H1 (cell line): ENCODE measurements around the gene PLEK2. TPM values are rescaled to one million over a fixed set of nuclear protein-coding genes. Genes with fewer than 3 reads are reported as not detected.

Experiments used
- JUN ChIP-seq: IDR thresholded peaks from 2 replicates; pipeline ENCODE4 v1.6.1; 2011; ENCODE audit warnings: low read depth, mild to moderate bottlenecking, improper control_type of control experiment, low read length
- KDM4A ChIP-seq: IDR thresholded peaks from one replicate; pipeline ENCODE4 v1.7.1; 2012; ENCODE audit warnings: low read depth, mild to moderate bottlenecking, moderate library complexity, low read length, inconsistent platforms; ENCODE audit not compliant: severe bottlenecking
- RXRA ChIP-seq: IDR thresholded peaks from 2 replicates; pipeline ENCODE4 v1.6.1; 2011; ENCODE audit warnings: low read depth, mild to moderate bottlenecking, low read length, moderate library complexity; ENCODE audit not compliant: insufficient read depth
- SIN3A ChIP-seq, 2 experiments: IDR thresholded peaks in 1 of 2; conservative IDR thresholded peaks in 1 of 2; 2 replicates each; pipeline ENCODE4 v1.6.1; 2011 to 2012; ENCODE audit warnings: low read length in 2 of 2, improper control_type of control experiment in 1 of 2, low read depth in 1 of 2, mild to moderate bottlenecking in 1 of 2
- polyA plus RNA-seq, 7 experiments: library from polyadenylated mRNA; depleted of rRNA in 3 of 7; stranded (reverse) in 5 of 7; unstranded in 2 of 7; fragments of >200 nt in 5 of 7; fragments of 200-250 nt in 2 of 7; gene quantifications; 1 replicate in 5 of 7; 2 replicates in 1 of 7; 4 replicates in 1 of 7; pipeline versions ENCODE4 v1.2.1 to v1.2.3, GENCODE V29; 2011 to 2013; ENCODE audit warnings: missing spikeins in 2 of 7, mixed read lengths in 2 of 7
- total RNA-seq: library from RNA; stranded (reverse); fragmentation: NEBNext Ultra II Directional; extraction: Animal tissue kit (Norgen Biotek cat#: 25700); gene quantifications from 2 replicates; pipeline ENCODE4 v1.2.1, GENCODE V29; 2021
- TF ChIP-seq, protein P1 (sequence below): IDR thresholded peaks from 2 replicates; pipeline ENCODE4 v1.6.1; 2012; ENCODE audit warnings: low read length, inconsistent platforms

The PLEK2 gene
- total and polyA plus RNA-seq, 2 of the 8 experiments (the other 6 are each of a cell fraction or from before 2014, with no cell fraction given), result 0.41 to 2.1 TPM

DNA sequence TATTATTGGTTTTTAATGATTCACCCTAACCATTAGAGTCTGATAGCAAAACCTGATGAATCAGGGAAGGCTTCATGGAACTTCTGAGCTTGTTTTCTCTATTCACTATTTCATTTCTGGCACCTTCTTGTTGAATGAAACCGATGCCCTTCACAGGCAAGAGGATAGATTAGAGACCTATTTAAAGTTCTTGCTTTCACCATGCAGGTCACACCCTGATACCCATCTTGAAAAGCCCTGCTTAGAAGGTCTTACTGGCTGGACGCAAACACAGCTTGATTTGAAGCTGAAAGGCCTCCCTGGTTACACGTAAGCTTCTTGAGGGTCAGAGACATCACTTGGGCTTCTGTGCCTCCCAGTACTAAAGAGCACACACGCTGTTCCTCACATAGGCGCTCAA is 47.4 kb upstream of the PLEK2 start (continued):
- no peak for TF ChIP-seq SIN3A (conservative IDR thresholded peaks at IDR 0.05 in 1 of 2, IDR thresholded peaks at IDR 0.05 in 1 of 2; ENCODE audit: low read depth in 1 of 2, low read length in 2 of 2)
- TF ChIP-seq RXRA, result no peak
- no peak for TF ChIP-seq JUN
- TF ChIP-seq KDM4A, result no peak
- TF ChIP-seq, protein P1, sequence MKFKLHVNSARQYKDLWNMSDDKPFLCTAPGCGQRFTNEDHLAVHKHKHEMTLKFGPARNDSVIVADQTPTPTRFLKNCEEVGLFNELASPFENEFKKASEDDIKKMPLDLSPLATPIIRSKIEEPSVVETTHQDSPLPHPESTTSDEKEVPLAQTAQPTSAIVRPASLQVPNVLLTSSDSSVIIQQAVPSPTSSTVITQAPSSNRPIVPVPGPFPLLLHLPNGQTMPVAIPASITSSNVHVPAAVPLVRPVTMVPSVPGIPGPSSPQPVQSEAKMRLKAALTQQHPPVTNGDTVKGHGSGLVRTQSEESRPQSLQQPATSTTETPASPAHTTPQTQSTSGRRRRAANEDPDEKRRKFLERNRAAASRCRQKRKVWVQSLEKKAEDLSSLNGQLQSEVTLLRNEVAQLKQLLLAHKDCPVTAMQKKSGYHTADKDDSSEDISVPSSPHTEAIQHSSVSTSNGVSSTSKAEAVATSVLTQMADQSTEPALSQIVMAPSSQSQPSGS, result no peak
